MM.1S (cell line): ENCODE data around the gene PGAM2.

Experiments used
- DNase-seq: peaks from one replicate; pipeline ENCODE4 v3.0.0-alpha.2; 2015
- H2AFZ ChIP-seq: fragments of 300-600 bp; sonication (generic); 2 replicates; pipeline ENCODE4 v1.6.0; 2016; ENCODE audit warnings: antibody characterized with exemption, low read length
- H3F3A ChIP-seq: fragments of 300-600 bp; sonication (generic); 2 replicates; pipeline ENCODE4 v1.6.1; 2016; ENCODE audit warnings: mild to moderate bottlenecking, antibody characterized with exemption, low read length, moderate library complexity, mixed read lengths; ENCODE audit not compliant: insufficient read depth
- H3K27ac ChIP-seq: fragments of 300-600 bp; sonication (generic); 2 replicates; pipeline ENCODE4 v1.5.1; 2016; ENCODE audit warnings: mild to moderate bottlenecking, low read length
- H3K27me3 ChIP-seq: fragments of 300-600 bp; sonication (generic); replicated peaks from 2 replicates; pipeline ENCODE4 v1.6.0; 2016; ENCODE audit warnings: low read length; ENCODE audit not compliant: insufficient read depth
- H3K36me3 ChIP-seq: fragments of 300-600 bp; sonication (generic); replicated peaks from 2 replicates; pipeline ENCODE4 v1.6.1; 2016; ENCODE audit warnings: mild to moderate bottlenecking, low read length, mixed read lengths; ENCODE audit not compliant: insufficient read depth
- H3K4me1 ChIP-seq: fragments of 300-600 bp; sonication (generic); 2 replicates; pipeline ENCODE4 v1.6.1; 2016; ENCODE audit warnings: low read length, mixed read lengths
- H3K4me2 ChIP-seq: fragments of 300-600 bp; sonication (generic); 2 replicates; pipeline ENCODE4 v1.6.0; 2016; ENCODE audit warnings: low read depth, low read length
- H3K4me3 ChIP-seq: fragments of 300-600 bp; sonication (generic); 2 replicates; pipeline ENCODE4 v1.5.1; 2016; ENCODE audit warnings: low read length, mixed read lengths
- H3K79me2 ChIP-seq: fragments of 300-600 bp; sonication (generic); 2 replicates; pipeline ENCODE4 v1.6.1; 2016; ENCODE audit warnings: mixed run types, low read length, mixed read lengths
- H3K9ac ChIP-seq: fragments of 300-600 bp; sonication (generic); 2 replicates; pipeline ENCODE4 v1.6.1; 2016; ENCODE audit warnings: low read length, mixed read lengths
- H3K9me2 ChIP-seq: fragments of 300-600 bp; sonication (generic); replicated peaks from 2 replicates; pipeline ENCODE4 v1.6.1; 2016; ENCODE audit warnings: mild to moderate bottlenecking, low read length, mixed read lengths; ENCODE audit not compliant: insufficient read depth
- H3K9me3 ChIP-seq: fragments of 300-600 bp; sonication (generic); replicated peaks from 2 replicates; pipeline ENCODE4 v1.6.1; 2016; ENCODE audit warnings: mild to moderate bottlenecking, low read length, mixed read lengths; ENCODE audit not compliant: insufficient read depth
- H4K20me1 ChIP-seq: fragments of 300-600 bp; sonication (generic); 2 replicates; pipeline ENCODE4 v1.6.1; 2016; ENCODE audit warnings: mild to moderate bottlenecking, low read length, moderate library complexity, mixed read lengths; ENCODE audit not compliant: insufficient read depth
- EZH2 ChIP-seq: fragments of 300-600 bp; sonication (generic); optimal IDR thresholded peaks from 2 replicates; pipeline ENCODE3; 2017; ENCODE audit warnings: low read depth, mild to moderate bottlenecking, antibody characterized with exemption, low read length, mixed read lengths
- EZH2phosphoT487 ChIP-seq: fragments of 300-600 bp; sonication (generic); IDR thresholded peaks from 2 replicates; pipeline ENCODE4 v1.6.1; 2018; ENCODE audit warnings: antibody characterized with exemption, low read length
- TF ChIP-seq, protein P1 (sequence below): fragments of 300-600 bp; sonication (generic); IDR thresholded peaks from 2 replicates; pipeline ENCODE4 v1.5.1; 2016; ENCODE audit warnings: antibody characterized with exemption, low read length, mixed read lengths

Gene PGAM2

DNA sequence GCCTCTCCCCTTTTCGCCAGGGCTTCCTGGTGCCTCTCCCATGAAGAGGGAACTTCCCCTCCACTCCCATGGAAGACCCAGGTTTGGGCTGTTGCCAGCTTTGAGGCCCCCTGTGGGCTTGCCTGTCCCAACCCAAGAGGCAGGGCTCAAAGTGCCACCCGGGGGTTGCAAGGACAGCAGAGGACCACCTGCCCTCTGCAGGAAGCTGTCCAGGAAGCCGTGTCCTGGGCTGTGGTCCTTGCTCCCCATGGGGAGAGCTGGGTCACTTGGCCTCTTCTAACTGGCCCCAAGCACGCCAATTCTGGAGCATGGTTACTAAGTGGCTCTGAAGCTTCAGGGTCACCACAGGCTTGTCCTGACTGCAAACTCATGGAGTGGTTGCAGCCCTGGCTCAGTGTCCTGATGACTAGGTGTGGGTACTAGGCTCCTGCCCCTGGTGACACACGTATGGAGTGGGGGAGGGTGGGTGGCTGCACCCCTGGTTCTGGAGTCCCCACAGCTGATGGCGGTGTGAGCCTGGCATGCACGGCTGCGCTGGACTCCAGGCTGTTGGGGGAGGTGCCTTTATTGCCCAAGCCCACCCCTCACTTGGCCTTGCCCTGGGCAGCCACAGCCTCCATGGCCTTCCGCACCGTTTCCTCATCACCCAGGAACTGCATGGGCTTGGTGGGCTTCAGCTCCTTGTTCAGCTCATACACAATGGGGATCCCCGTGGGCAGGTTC, 3.0 kb downstream of the PGAM2 start:
- H3K79me2 ChIP-seq = peaks cover 3% of the 10 kb centered on the region; the same call in 1 of the 2 replicates
- no peak overlapping the region for H3K4me3 ChIP-seq
- no peaks in the 10 kb centered on the region for H3F3A ChIP-seq
- no peaks in the 10 kb centered on the region for H4K20me1 ChIP-seq
- no peak for DNase-seq
- TF ChIP-seq, protein P1, sequence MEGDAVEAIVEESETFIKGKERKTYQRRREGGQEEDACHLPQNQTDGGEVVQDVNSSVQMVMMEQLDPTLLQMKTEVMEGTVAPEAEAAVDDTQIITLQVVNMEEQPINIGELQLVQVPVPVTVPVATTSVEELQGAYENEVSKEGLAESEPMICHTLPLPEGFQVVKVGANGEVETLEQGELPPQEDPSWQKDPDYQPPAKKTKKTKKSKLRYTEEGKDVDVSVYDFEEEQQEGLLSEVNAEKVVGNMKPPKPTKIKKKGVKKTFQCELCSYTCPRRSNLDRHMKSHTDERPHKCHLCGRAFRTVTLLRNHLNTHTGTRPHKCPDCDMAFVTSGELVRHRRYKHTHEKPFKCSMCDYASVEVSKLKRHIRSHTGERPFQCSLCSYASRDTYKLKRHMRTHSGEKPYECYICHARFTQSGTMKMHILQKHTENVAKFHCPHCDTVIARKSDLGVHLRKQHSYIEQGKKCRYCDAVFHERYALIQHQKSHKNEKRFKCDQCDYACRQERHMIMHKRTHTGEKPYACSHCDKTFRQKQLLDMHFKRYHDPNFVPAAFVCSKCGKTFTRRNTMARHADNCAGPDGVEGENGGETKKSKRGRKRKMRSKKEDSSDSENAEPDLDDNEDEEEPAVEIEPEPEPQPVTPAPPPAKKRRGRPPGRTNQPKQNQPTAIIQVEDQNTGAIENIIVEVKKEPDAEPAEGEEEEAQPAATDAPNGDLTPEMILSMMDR = no peak
- TF ChIP-seq EZH2phosphoT487 (no peak), EZH2 (no peak)
- no peak overlapping the region for H2AFZ ChIP-seq
- no peaks in the 10 kb centered on the region for H3K9me3 ChIP-seq
- H3K4me2 ChIP-seq = no peak overlapping the region
- H3K36me3 ChIP-seq = no peaks in the 10 kb centered on the region; the same call in 1 of the 2 replicates
- no peak overlapping the region for H3K9ac ChIP-seq
- H3K4me1 ChIP-seq = no peaks in the 10 kb centered on the region
- H3K27me3 ChIP-seq = no peaks in the 10 kb centered on the region
- no peak overlapping the region for H3K27ac ChIP-seq
- no peaks in the 10 kb centered on the region for H3K9me2 ChIP-seq

DNA sequence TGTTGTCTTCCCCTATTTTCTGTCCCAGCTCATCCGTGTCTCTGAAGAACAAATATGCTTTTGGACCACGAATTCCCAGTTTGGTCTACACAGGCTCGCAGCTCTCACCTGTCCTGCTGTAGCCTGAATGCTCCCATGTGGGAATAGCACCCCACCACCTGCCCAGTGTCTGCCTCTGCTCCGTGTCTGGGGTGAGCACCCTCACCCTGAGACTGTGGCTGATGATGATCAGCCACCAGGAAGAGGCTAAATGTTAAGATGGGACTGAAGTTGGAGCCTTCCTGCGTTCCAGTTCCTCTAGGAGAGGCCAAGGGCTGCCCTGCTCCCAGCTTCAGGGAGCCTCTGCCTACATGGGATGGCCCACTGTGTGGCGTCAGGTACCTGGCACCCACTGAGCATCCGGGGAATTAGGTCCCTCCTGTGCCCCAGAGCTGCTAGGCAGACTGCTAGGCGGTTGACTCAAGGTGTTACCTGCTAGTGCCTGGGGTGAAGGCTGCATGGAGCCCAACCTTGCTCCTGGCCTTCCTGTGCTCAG, 3.7 kb downstream of the PGAM2 start:
- Histone ChIP-seq H3K9ac (no peak overlapping the region), H3K27ac (no peak overlapping the region), H3K9me3 (no peaks in the 10 kb centered on the region), H3F3A (no peaks in the 10 kb centered on the region), H3K4me3 (no peak overlapping the region), H3K36me3 (no peaks in the 10 kb centered on the region; the same call in 1 of the 2 replicates), H3K4me2 (no peak overlapping the region), H4K20me1 (no peaks in the 10 kb centered on the region), H3K9me2 (no peaks in the 10 kb centered on the region), H3K27me3 (no peaks in the 10 kb centered on the region), H3K79me2 (peaks cover 10% of the 10 kb centered on the region), H3K4me1 (no peaks in the 10 kb centered on the region), H2AFZ (no peak overlapping the region)
- no peak for DNase-seq
- TF ChIP-seq, protein P1 = no peak
- TF ChIP-seq EZH2phosphoT487 (no peak), EZH2 (no peak)

DNA sequence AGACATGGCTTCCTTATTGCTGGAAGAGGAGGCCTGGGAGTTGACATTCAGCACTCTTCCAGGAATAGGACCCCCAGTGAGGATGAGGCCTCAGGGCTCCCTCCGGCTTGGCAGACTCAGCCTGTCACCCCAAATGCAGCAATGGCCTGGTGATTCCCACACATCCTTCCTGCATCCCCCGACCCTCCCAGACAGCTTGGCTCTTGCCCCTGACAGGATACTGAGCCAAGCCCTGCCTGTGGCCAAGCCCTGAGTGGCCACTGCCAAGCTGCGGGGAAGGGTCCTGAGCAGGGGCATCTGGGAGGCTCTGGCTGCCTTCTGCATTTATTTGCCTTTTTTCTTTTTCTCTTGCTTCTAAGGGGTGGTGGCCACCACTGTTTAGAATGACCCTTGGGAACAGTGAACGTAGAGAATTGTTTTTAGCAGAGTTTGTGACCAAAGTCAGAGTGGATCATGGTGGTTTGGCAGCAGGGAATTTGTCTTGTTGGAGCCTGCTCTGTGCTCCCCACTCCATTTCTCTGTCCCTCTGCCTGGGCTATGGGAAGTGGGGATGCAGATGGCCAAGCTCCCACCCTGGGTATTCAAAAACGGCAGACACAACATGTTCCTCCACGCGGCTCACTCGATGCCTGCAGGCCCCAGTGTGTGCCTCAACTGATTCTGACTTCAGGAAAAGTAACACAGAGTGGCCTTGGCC, 4.3 kb downstream of the PGAM2 start:
- Histone ChIP-seq H3K4me3 (no peak overlapping the region), H3K9me3 (no peaks in the 10 kb centered on the region), H3K27me3 (no peaks in the 10 kb centered on the region), H3K9ac (no peak overlapping the region), H3K79me2 (peaks cover 16% of the 10 kb centered on the region), H4K20me1 (no peaks in the 10 kb centered on the region), H3K36me3 (no peaks in the 10 kb centered on the region; the same call in 1 of the 2 replicates), H2AFZ (no peak overlapping the region), H3K27ac (no peak overlapping the region), H3F3A (no peaks in the 10 kb centered on the region), H3K9me2 (no peaks in the 10 kb centered on the region), H3K4me2 (no peak overlapping the region), H3K4me1 (no peaks in the 10 kb centered on the region)
- DNase-seq = no peak
- TF ChIP-seq EZH2phosphoT487 (no peak), EZH2 (no peak)
- TF ChIP-seq, protein P1 = no peak
